Measurements from ENCODE around the gene CERS6.

- no peak for TF ChIP-seq CTCF (IDR thresholded peaks at IDR 0.05 in 2 of 3, conservative IDR thresholded peaks at IDR 0.05 in 1 of 3; ENCODE audit: control insufficient read depth in 2 of 3, extremely low read depth in 1 of 3, insufficient read depth in 1 of 3, low read depth in 3 of 3, low read length in 3 of 3)
- no peak for TF ChIP-seq KAT2A (conservative IDR thresholded peaks at IDR 0.05; ENCODE audit: control insufficient read depth, low read depth, low read length)
- TF ChIP-seq SUZ12 (IDR thresholded peaks at IDR 0.05; ENCODE audit: unreplicated experiment) = no peak
- TF ChIP-seq EZH2 (IDR thresholded peaks at IDR 0.05; ENCODE audit: borderline replicate concordance, control insufficient read depth, low read depth, low read length) = no peak
- TF ChIP-seq JUND (IDR thresholded peaks at IDR 0.05; ENCODE audit: low read depth, low read length) = no peak
- TF ChIP-seq BACH1 (IDR thresholded peaks at IDR 0.05; ENCODE audit: borderline replicate concordance) = no peak
- no peak for TF ChIP-seq POU2F2 (IDR thresholded peaks at IDR 0.05; ENCODE audit: borderline replicate concordance, low read depth, low read length)
- no peak for TF ChIP-seq YY1 (IDR thresholded peaks at IDR 0.05; ENCODE audit: low read depth, low read length)
- TF ChIP-seq CHD4 (IDR thresholded peaks at IDR 0.05) = no peak
- no peak for TF ChIP-seq PKNOX1 (IDR thresholded peaks at IDR 0.05)
- TF ChIP-seq POLR2A (IDR thresholded peaks at IDR 0.05; ENCODE audit: low read depth, low read length) = no peak
- no peak for TF ChIP-seq NBN (IDR thresholded peaks at IDR 0.05)
Measured at GRCh38 chr2:168465594-168465993, 9.5 kb downstream of the CERS6 start.

Measured in GM12878 (cell line).